GM12875 (cell line): ENCODE data around the gene GOLGA8S.
A peak's percentile ranks its signal among the peaks of the same experiment; 100 is the strongest.
"Not testable (repeated sequence)": the region's sequence is repeated elsewhere in the genome, so short reads cannot be mapped to it uniquely, and the experiment has no call there.

ENCODE experiments used
- H3K4me3 ChIP-seq: one replicate; pipeline ENCODE4 v1.5.1; 2011; ENCODE audit warnings: low read depth, low read length, control low read depth
- TF ChIP-seq, protein P1 (sequence below): IDR thresholded peaks from 2 replicates; pipeline ENCODE4 v1.5.1; 2011; ENCODE audit warnings: low read depth, mild to moderate bottlenecking, control low read depth, inconsistent platforms, low read length, moderate library complexity, borderline replicate concordance; ENCODE audit not compliant: insufficient read depth

The GOLGA8S gene

DNA sequence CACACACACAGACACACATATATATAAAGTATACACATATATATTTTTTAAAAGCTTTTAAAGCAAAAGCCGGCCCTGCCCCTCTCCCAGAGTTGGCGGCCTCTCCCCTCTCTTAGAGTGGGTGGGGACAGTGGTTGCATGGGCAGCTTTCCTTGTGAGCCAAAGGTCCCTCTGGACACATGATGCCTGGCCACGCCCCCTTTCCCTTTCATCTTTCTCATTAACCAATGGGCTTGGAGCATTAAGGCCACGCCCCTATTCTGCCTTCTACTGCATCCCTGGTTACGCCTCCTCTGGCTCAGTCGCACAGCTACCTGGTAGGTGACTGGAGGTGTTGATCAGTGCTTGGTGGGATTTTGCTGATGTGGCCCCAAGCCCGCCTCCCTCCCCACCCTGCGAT, at the start of gene GOLGA8S:
TSS of gene GOLGA8S (plus strand) at position 301 of the 400 bp plus-strand sequence. CDS start at position 363, 62 bp downstream.
- not testable (repeated sequence) for H3K4me3 ChIP-seq

DNA sequence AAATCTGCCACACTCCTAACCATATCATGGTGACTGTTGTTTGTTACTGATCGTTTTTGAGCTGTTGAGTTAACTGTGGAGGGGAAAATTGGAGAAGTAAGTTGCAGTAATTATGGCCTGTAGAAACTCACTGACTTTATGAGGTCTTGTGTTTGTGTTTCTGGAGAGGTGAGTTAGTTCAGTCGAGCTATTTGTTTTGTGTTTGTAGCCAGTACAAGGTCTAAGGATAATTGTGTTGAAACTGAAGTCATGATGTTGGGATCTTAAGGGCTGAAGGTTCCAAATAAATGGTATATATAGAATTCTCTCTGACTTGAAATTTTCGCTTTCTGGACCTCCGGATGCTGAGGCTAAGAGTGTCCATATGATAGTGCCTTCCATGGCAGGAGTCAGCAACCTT, 49.7 kb upstream of the GOLGA8S start:
- peak overlapping the region; percentile 16 for H3K4me3 ChIP-seq

DNA sequence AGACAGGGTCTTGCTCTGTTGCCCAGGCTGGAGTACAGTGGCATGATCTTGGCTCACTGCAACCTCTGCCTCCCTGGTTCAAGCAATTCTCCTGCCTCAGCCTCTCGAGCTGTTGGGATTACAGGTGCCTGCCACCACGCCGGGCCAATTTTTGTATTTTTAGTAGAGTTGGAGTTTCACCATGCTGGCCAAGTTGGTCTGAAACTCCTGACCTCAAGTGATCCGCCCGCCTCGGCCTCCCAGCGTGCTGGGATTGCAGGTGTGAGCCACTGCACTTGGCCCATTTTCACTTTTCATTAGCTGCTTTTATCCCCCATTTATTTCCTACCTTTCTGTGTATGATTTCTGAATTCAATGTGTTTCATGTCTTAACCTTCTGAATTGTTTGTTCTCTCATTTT, 48.6 kb upstream of the GOLGA8S start:
- H3K4me3 ChIP-seq = not testable (repeated sequence)

DNA sequence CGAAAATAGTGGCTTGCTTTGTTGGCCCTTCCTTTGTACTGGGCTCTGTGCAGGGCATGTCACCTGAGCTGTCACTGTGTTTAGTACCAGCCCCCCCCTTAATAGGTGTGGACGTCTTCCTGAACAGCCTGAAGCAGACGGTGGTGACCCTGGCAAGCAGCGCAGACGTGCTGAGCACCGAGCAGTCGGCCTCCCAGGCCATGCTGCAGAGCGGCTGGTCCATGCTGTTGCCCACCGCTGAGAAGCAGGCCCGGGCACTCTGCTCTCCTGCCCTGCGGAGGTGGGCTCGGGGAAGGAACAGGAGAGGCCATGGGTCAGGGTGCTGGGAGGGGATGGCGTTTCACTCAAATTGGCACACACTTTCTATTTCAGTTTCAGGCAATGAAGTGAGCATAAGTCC, 43.3 kb upstream of the GOLGA8S start:
- not testable (repeated sequence) for H3K4me3 ChIP-seq

- not testable (repeated sequence) for H3K4me3 ChIP-seq
These were observed 20.5 kb upstream of the GOLGA8S start, which contains the start of gene GOLGA6L26 for GRCh38 chr15:23334096-23334495. Gene GOLGA6L26, minus strand, starts transcription at chr15:23334196. Its CDS starts 61 bp downstream, at chr15:23334135.

GRCh38 chr15:23362622-23363021, 8.1 kb downstream of the GOLGA8S start:
- not testable (repeated sequence) for H3K4me3 ChIP-seq

- not testable (repeated sequence) for H3K4me3 ChIP-seq
These were observed 9.7 kb downstream of the GOLGA8S start for GRCh38 chr15:23364261-23364660.

- TF ChIP-seq, protein P1, sequence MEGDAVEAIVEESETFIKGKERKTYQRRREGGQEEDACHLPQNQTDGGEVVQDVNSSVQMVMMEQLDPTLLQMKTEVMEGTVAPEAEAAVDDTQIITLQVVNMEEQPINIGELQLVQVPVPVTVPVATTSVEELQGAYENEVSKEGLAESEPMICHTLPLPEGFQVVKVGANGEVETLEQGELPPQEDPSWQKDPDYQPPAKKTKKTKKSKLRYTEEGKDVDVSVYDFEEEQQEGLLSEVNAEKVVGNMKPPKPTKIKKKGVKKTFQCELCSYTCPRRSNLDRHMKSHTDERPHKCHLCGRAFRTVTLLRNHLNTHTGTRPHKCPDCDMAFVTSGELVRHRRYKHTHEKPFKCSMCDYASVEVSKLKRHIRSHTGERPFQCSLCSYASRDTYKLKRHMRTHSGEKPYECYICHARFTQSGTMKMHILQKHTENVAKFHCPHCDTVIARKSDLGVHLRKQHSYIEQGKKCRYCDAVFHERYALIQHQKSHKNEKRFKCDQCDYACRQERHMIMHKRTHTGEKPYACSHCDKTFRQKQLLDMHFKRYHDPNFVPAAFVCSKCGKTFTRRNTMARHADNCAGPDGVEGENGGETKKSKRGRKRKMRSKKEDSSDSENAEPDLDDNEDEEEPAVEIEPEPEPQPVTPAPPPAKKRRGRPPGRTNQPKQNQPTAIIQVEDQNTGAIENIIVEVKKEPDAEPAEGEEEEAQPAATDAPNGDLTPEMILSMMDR = no peak
- no peak overlapping the region for H3K4me3 ChIP-seq
These were observed 16.0 kb downstream of the GOLGA8S start for GRCh38 chr15:23370578-23370977.

DNA sequence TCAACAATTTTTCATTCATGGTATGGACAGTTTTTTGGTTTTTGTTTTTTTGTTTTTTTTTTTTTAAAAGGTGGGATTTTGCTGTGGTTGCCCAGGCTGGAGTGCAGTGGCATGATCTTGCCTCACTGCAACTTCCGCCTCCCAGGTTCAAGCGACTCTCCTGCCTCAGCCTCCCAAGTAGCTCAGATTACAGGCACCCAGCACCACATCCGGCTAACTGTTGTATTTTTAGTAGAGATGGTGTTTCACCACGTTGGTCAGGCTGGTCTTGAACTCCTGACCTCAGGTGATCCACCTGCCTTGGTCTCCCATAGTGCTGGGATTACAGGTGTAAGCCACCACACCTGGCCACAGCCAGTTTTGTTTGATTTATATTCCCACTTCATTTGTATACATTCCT, 16.6 kb downstream of the GOLGA8S start:
- H3K4me3 ChIP-seq = not testable (repeated sequence)

- H3K4me3 ChIP-seq = not testable (repeated sequence)
These were observed 17.3 kb downstream of the GOLGA8S start for GRCh38 chr15:23371868-23372267.

GRCh38 chr15:23372284-23372683, 17.7 kb downstream of the GOLGA8S start:
- TF ChIP-seq, protein P1 = no peak
- no peak overlapping the region for H3K4me3 ChIP-seq

DNA sequence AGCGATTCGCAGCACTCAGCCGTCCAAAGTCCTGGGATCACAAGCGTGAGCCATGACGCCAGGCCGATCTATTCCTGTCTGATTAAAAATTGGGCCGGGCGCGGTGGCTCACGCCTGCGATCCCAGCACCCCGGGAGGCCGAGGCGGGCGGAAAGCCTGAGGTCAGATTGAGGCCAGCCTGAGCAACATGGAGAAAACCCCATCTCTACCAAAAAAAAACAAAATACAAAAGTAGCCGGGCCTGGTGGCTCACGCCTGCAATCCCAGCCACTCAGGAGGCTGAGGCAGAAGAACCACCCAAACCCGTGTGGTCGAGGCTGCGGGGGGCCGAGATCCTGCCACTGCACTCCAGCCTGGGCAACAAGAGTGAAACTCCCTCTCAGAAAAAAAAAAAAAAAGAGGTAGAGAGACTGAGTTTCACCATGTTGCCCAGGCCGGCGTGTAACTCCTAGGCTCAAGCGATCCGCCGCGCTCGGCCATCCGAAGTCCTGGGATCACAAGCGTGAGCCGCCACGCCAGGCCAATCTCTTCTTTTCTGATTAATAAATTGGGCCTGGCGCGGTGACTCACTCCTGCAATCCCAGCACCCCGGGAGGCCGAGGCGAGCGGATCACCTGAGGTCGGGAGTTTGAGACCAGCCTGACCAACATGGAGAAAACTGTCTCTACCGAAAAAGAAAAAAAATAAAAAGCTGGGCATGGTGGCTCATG, 18.5 kb downstream of the GOLGA8S start:
- H3K4me3 ChIP-seq = not testable (repeated sequence)

DNA sequence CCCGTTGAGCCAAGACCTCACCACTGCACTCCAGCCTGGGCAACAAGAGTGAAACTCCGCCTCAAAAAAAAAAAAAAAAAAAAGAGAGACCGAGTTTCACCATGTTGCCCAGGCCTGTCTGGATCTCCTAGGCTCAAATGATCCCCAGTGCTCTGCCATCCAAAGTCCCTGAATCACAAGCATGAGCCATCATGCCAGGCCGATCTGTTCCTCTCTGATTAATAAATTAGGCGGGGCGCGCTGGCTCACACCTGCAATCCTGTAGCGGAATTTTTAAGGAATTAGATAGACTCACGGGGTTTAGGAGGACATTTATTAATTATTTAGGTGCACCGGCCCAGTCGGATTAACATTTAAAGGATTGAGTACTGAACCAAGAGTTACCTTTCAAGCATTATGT, 19.7 kb downstream of the GOLGA8S start:
- not testable (repeated sequence) for H3K4me3 ChIP-seq

GRCh38 chr15:23378946-23379345, 24.4 kb downstream of the GOLGA8S start:
- H3K4me3 ChIP-seq = not testable (repeated sequence)

- not testable (repeated sequence) for H3K4me3 ChIP-seq
These were observed 26.2 kb downstream of the GOLGA8S start for GRCh38 chr15:23380700-23381099.

- not testable (repeated sequence) for H3K4me3 ChIP-seq
These were observed 26.6 kb downstream of the GOLGA8S start for GRCh38 chr15:23381192-23381591.
